GM21723 (cell line): ENCODE measurements around the gene CDKAL1.

Experiments
- ATAC-seq: cut with Tn5 transposase; IDR thresholded peaks from one replicate; pipeline ENCODE4 v1.9.1; 2021; ENCODE audit warnings: mild to moderate bottlenecking, moderate library complexity; ENCODE audit not compliant: unreplicated experiment

The CDKAL1 gene

GRCh38 chr6:20946022-20946421 is 411.8 kb downstream of the CDKAL1 start:
- peak; percentile 79 for ATAC-seq

GRCh38 chr6:20946890-20947289 is 412.6 kb downstream of the CDKAL1 start:
- no peak for ATAC-seq

GRCh38 chr6:20947977-20948376 is 413.7 kb downstream of the CDKAL1 start:
- no peak for ATAC-seq

- no peak for ATAC-seq
Observed at GRCh38 chr6:20948556-20948955, 414.3 kb downstream of the CDKAL1 start.

- no peak for ATAC-seq
Observed at GRCh38 chr6:20949138-20949537, 414.9 kb downstream of the CDKAL1 start.

- ATAC-seq = no peak
Observed at GRCh38 chr6:20952699-20953474, 418.6 kb downstream of the CDKAL1 start.

GRCh38 chr6:20954315-20954714 is 420.1 kb downstream of the CDKAL1 start:
- ATAC-seq = no peak

- no peak for ATAC-seq
Observed at GRCh38 chr6:20955131-20955530, 420.9 kb downstream of the CDKAL1 start.

- no peak for ATAC-seq
Observed at GRCh38 chr6:20955751-20956150, 421.5 kb downstream of the CDKAL1 start.

- ATAC-seq = no peak
Observed at GRCh38 chr6:20960067-20960466, 425.8 kb downstream of the CDKAL1 start.

GRCh38 chr6:20965276-20965675 is 431.0 kb downstream of the CDKAL1 start:
- no peak for ATAC-seq

GRCh38 chr6:20965915-20966314 is 431.7 kb downstream of the CDKAL1 start:
- no peak for ATAC-seq

GRCh38 chr6:20969551-20969950 is 435.3 kb downstream of the CDKAL1 start:
- ATAC-seq = no peak

GRCh38 chr6:20976391-20976918 is 442.2 kb downstream of the CDKAL1 start:
- no peak for ATAC-seq

- ATAC-seq = peak; percentile 82
Observed at GRCh38 chr6:20978151-20978614, 443.9 kb downstream of the CDKAL1 start.

GRCh38 chr6:20979076-20979475 is 444.8 kb downstream of the CDKAL1 start:
- ATAC-seq = no peak

- no peak for ATAC-seq
Observed at GRCh38 chr6:20983961-20984360, 449.7 kb downstream of the CDKAL1 start.

- ATAC-seq = no peak
Observed at GRCh38 chr6:20985821-20986220, 451.6 kb downstream of the CDKAL1 start.

GRCh38 chr6:20991910-20992309 is 457.7 kb downstream of the CDKAL1 start:
- ATAC-seq = no peak

GRCh38 chr6:20996099-20996498 is 461.8 kb downstream of the CDKAL1 start:
- no peak for ATAC-seq

- ATAC-seq = no peak
Observed at GRCh38 chr6:20997143-20997769, 463.0 kb downstream of the CDKAL1 start.

- ATAC-seq = no peak
Observed at GRCh38 chr6:20997770-20998147, 463.5 kb downstream of the CDKAL1 start.
